Fibroblast of the aortic adventitia (primary cell): Measurements from ENCODE around the gene IGF2R. TPM values are rescaled to one million over a fixed set of nuclear protein-coding genes. Genes with fewer than 3 reads are reported as not detected.

Source experiments
- DNase-seq: peaks from one replicate; pipeline ENCODE4 v3.0.0-alpha.2; 2010; ENCODE audit warnings: low read depth
- H3K4me3 ChIP-seq: 2 replicates; pipeline ENCODE4 v1.5.1; 2011; ENCODE audit warnings: low read depth, mild to moderate bottlenecking, control low read depth, low read length, moderate library complexity
- total RNA-seq: library from RNA; depleted of rRNA; stranded (reverse); fragments of >200 nt; gene quantifications from 2 replicates; pipeline ENCODE4 v1.2.3, GENCODE V29; 2012; ENCODE audit warnings: low replicate concordance
- TF ChIP-seq, protein P1 (sequence below): IDR thresholded peaks from 2 replicates; pipeline ENCODE4 v1.5.1; 2011; ENCODE audit warnings: mild to moderate bottlenecking, low read length, control low read depth, inconsistent platforms; ENCODE audit not compliant: insufficient read depth

The IGF2R gene
- total RNA-seq, 1 donor: 112 TPM

DNA sequence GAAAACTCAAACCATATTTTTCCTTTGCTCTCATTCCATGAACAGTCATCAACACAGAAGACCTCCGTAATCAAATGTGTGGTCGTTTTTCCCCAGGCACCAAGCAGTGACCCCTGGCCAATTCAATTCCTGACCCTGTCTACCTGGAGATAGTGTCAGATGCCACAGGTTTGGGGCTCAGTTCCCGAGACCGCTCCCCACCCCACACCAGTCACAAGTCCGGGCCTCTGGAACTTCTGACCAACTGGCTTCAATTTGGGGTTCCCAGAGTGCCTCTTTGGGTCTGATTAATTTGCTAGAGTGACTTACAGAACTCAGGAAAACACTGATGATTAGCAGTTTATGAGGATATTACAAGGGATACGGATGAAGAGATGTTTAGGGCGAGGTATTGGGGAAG lies 6.0 kb downstream of the IGF2R start:
- no peak for DNase-seq
- TF ChIP-seq, protein P1, sequence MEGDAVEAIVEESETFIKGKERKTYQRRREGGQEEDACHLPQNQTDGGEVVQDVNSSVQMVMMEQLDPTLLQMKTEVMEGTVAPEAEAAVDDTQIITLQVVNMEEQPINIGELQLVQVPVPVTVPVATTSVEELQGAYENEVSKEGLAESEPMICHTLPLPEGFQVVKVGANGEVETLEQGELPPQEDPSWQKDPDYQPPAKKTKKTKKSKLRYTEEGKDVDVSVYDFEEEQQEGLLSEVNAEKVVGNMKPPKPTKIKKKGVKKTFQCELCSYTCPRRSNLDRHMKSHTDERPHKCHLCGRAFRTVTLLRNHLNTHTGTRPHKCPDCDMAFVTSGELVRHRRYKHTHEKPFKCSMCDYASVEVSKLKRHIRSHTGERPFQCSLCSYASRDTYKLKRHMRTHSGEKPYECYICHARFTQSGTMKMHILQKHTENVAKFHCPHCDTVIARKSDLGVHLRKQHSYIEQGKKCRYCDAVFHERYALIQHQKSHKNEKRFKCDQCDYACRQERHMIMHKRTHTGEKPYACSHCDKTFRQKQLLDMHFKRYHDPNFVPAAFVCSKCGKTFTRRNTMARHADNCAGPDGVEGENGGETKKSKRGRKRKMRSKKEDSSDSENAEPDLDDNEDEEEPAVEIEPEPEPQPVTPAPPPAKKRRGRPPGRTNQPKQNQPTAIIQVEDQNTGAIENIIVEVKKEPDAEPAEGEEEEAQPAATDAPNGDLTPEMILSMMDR: no peak
- no peak overlapping the region for H3K4me3 ChIP-seq

DNA sequence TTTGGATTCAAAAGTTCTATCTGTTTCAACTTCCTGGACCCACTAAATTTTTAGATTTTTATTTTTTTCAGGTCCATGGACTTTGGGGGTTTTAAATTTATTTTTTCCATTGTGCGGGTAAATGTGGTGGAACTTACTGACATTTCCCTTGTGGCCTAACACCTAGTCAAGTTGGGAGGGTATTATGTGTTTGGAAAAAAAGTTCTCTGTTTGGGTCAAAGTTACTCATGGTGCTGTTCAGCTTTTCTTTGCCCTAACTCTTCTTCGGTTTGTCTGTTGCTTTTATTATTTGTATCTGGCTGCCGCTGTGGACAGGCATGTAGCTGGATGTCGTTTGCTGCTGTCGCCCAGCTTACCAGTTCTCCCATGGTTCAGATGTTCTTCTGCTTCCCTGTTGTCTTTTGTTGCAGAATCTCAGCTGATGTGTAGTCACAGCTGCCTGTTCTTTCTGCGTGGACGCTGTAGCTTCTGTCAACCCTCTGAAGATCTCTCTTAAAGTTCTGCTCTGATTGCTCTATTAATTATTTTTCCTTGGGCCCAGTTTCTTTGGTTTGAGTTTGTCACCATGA lies 7.9 kb downstream of the IGF2R start:
- TF ChIP-seq, protein P1: no peak
- DNase-seq: no peak
- H3K4me3 ChIP-seq: peak overlapping the region; percentile 22

DNA sequence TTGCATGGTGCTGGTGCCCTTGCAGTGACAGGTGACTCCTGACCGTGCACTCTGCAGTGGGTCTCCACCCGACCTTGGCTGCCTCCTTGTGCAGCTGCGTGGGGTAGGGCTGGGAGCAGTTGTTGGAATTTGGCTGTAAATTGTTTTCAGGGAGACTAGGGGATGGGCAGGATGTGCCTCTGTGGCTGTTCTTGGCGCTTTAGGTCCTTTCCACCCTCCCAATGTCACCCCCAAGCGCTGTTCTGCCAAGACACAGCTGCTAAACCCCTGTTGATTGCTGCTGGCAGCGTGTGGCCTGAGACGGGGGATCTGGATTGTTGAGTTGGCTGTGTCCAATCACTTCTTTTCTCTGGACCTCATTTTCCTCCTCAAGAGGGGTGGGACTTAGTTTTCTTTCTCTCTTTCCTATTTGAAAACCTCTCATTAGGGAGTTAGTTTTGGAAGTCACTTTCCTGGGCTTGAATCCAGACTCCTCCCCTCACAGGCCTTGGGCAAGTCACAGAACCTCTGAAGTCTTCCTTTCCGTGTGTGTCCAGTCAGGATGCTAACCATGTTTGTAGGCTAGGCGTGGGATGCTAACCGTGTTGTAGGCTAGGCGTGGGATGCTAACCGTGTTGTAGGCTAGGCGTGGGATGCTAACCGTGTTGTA lies 8.5 kb downstream of the IGF2R start:
- peak overlapping the region; percentile 22 for H3K4me3 ChIP-seq
- TF ChIP-seq, protein P1: no peak
- DNase-seq: peak; percentile 79

DNA sequence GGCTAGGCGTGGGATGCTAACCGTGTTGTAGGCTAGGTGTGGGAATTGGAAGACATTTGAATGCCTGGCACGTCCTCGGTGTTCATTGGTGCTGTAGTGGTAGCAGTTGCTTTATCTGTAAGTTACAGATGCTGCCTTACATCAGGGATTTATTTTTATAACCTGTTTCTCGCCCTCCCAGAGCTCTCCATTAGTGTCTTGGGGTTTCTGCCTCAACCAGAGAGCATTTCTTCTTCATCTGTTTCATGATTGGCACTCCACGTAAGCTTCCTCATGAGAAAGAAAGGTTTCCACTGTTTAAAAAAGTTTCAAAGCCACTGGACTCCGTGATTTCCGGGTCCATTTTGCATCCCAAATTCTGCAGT lies 9.0 kb downstream of the IGF2R start:
- TF ChIP-seq, protein P1: no peak
- no peak overlapping the region for H3K4me3 ChIP-seq
- DNase-seq: no peak

DNA sequence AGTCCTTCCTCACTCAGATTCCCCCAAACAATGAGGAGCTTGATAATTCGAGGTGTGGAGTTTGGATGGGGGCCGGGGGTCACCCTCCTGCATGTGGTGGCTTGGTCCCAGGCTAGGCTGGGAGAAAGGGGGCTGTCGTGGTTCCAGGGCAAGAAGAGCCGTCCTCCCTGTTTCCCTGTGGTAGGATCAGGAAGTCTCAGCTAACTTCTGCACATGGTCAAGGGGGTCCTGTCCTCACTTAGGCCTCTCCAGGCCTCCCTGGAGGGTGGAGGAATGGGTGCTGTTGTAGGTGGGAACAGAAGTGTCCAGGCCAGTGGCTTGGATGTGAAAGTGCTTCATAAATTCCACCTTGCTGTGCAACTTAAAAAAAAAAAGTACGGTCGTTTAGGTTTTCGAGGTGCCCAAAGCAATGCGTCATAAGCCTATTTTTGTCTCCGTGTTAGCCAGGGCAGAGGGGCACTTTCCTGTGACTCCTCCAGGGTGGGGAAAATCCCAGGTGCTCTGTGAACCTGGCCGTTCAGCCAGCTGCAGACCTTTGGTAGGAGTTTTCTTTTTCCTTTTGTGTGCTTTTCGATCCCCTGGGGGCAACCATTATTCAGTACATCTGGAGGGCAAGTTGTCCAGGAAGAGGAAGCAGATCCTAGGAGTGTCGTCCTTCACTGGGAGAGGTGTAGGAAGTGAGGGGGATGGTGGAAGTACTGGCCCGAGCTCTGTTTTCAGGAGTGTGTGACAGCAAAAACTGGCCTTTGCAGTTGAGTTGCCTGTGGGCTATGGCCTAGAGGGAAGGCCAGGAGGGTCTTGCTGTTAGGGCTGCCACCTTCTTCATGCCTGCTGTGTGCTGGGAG lies 9.6 kb downstream of the IGF2R start:
- TF ChIP-seq, protein P1: no peak
- DNase-seq: no peak
- no peak overlapping the region for H3K4me3 ChIP-seq

DNA sequence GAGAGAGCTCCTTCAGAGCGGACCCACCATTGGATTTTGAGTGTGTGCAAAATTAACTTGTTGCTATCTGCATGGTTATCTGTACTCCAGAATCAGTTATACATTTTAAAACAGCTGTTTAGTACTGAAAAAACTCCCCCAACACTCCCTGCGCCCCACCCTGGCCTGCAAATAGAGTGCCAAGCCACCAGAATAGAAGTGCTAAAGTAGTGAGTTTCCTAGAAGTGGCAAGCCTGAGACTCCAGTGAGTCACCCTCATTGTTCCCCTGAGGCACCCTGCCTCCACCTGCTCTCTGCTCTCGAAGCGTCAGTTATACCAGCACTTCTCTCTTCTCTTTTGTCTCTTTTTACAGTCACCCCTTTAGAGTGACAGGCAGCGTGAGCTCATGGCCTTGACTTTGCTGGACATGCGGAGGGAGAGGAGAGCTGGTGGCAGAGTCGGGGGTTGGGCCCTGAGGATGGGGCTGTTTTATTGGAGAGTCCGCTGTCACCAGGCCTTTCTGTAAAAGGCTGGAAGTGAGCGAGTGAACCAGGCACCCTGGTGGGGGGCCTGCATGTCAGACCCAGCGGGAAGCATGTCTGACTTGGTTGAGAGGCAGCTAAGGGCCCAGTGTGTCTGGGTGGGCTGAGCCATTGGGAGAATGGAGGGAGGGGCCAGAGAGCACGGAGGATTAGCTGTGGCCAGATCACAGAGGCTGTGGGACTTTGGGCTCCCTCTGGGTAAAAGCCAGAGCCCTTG lies 10.4 kb downstream of the IGF2R start:
- TF ChIP-seq, protein P1: no peak
- H3K4me3 ChIP-seq: no peak overlapping the region
- peak; percentile 73 for DNase-seq
